Progenitor cell of endocrine pancreas (in vitro differentiated cells): ENCODE results near the gene HLA-DRB1. TPM values are rescaled to one million over a fixed set of nuclear protein-coding genes. Genes with fewer than 3 reads are reported as not detected.
"Not testable (repeated sequence)": the region's sequence is repeated elsewhere in the genome, so short reads cannot be mapped to it uniquely, and the experiment has no call there.

Experiments
- DNase-seq: peaks from one replicate; pipeline ENCODE4 v3.0.0; 2021; ENCODE audit warnings: low spot score; ENCODE audit not compliant: unreplicated experiment
- H3K27ac Mint-ChIP-seq: 2 replicates; pipeline ENCODE4 v1.8.0; 2021; ENCODE audit warnings: mild to moderate bottlenecking, moderate library complexity, mixed read lengths
- H3K27me3 Mint-ChIP-seq: 2 replicates; pipeline ENCODE4 v1.8.0; 2021; ENCODE audit warnings: mixed read lengths
- H3K36me3 Mint-ChIP-seq: 2 replicates; pipeline ENCODE4 v1.8.0; 2022; ENCODE audit warnings: mixed read lengths; ENCODE audit not compliant: insufficient read depth
- H3K4me1 Mint-ChIP-seq: 2 replicates; pipeline ENCODE4 v1.8.0; 2021; ENCODE audit warnings: low read depth, mixed read lengths
- H3K4me3 Mint-ChIP-seq: 2 replicates; pipeline ENCODE4 v1.8.0; 2021; ENCODE audit warnings: low read depth, mild to moderate bottlenecking, moderate library complexity, mixed read lengths
- H3K9me3 Mint-ChIP-seq: 2 replicates; pipeline ENCODE4 v1.8.0; 2021; ENCODE audit warnings: low read depth, mixed read lengths
- total RNA-seq: library from RNA; stranded (reverse); gene quantifications from 2 replicates; pipeline ENCODE4 v1.2.1, GENCODE V29; 2021
- TF ChIP-seq, protein P1 (sequence below): fragments of 200-600 bp; sonication (generic); IDR thresholded peaks from one replicate; pipeline ENCODE4 v1.5.0; 2021; ENCODE audit warnings: antibody characterized with exemption, mild to moderate bottlenecking; ENCODE audit not compliant: unreplicated experiment

The HLA-DRB1 gene
- total RNA-seq, 1 donor from 2014 or later, result 4.6 TPM

DNA sequence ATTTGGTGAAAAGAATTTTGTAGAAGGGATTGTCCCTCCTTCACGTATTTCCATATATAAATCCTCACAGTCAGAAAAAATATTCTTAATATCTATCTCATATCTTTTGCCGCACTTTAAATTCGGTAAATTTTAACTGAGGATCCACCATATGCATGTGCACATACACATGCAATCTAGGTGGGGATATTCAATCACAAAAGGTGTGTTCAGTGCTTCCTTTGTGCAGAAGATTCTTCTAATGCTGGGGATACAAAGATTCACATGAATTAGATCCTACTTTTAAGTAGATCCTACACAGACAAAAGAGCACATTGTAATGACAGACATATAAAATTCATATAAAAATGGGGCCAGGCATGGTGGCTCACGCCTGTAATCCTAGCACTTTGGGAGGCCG, 13.6 kb upstream of the HLA-DRB1 start:
- Mint-ChIP-seq H3K36me3 (no peaks in the 10 kb centered on the region), H3K4me1 (no peaks in the 10 kb centered on the region), H3K9me3 (peaks cover 7% of the 10 kb centered on the region), H3K27ac (no peak overlapping the region), H3K4me3 (no peak overlapping the region), H3K27me3 (peaks cover 5% of the 10 kb centered on the region)
- DNase-seq, result no peak
- TF ChIP-seq, protein P1, sequence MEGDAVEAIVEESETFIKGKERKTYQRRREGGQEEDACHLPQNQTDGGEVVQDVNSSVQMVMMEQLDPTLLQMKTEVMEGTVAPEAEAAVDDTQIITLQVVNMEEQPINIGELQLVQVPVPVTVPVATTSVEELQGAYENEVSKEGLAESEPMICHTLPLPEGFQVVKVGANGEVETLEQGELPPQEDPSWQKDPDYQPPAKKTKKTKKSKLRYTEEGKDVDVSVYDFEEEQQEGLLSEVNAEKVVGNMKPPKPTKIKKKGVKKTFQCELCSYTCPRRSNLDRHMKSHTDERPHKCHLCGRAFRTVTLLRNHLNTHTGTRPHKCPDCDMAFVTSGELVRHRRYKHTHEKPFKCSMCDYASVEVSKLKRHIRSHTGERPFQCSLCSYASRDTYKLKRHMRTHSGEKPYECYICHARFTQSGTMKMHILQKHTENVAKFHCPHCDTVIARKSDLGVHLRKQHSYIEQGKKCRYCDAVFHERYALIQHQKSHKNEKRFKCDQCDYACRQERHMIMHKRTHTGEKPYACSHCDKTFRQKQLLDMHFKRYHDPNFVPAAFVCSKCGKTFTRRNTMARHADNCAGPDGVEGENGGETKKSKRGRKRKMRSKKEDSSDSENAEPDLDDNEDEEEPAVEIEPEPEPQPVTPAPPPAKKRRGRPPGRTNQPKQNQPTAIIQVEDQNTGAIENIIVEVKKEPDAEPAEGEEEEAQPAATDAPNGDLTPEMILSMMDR, result no peak

DNA sequence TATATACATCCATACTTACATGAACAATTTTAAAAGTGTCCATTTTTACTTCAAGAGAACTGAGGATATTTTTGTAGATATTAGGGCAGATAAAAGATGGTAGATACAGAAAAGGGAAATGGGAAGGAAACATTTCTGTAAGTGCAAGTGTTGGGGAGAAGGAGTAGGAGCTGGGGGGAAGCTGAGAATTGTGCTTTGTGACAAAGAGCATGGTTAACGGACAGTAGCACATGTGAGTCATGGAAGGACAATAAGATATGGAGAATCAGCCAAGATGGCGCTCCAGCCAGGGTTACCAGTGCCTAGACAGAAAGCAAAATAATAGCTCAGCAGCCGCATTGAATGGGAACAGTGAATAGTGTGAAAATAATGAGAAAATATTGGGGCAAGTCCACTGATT, 12.7 kb upstream of the HLA-DRB1 start:
- H3K27ac Mint-ChIP-seq, result no peak overlapping the region
- H3K4me1 Mint-ChIP-seq, result no peaks in the 10 kb centered on the region
- H3K9me3 Mint-ChIP-seq, result peaks cover 7% of the 10 kb centered on the region
- TF ChIP-seq, protein P1, result no peak
- no peak for DNase-seq
- peaks cover 2% of the 10 kb centered on the region for H3K27me3 Mint-ChIP-seq
- H3K36me3 Mint-ChIP-seq, result no peaks in the 10 kb centered on the region
- no peak overlapping the region for H3K4me3 Mint-ChIP-seq

DNA sequence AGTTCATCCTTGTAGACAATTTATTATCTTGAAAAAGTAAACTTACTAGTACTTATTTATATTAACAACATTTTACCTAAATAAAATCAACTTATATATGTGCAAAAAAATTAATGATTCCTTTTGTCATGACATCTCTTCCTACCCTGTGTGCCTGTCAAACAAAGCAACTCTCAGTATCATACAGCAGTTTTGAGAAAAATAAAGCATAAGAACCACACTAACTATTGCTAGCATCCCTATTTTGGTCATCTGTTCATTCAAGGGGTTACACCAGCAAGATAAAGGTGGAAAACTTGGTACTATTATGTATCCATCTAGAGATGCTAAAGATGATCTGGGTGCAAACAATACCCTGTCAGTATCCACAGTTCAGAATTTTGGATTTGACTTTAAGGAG, 7.4 kb upstream of the HLA-DRB1 start:
- TF ChIP-seq, protein P1, result no peak
- no peaks in the 10 kb centered on the region for H3K27me3 Mint-ChIP-seq
- H3K4me3 Mint-ChIP-seq, result no peak overlapping the region
- H3K9me3 Mint-ChIP-seq, result peaks cover 10% of the 10 kb centered on the region
- H3K27ac Mint-ChIP-seq, result no peak overlapping the region
- H3K36me3 Mint-ChIP-seq, result no peaks in the 10 kb centered on the region
- H3K4me1 Mint-ChIP-seq, result no peaks in the 10 kb centered on the region
- DNase-seq, result no peak

DNA sequence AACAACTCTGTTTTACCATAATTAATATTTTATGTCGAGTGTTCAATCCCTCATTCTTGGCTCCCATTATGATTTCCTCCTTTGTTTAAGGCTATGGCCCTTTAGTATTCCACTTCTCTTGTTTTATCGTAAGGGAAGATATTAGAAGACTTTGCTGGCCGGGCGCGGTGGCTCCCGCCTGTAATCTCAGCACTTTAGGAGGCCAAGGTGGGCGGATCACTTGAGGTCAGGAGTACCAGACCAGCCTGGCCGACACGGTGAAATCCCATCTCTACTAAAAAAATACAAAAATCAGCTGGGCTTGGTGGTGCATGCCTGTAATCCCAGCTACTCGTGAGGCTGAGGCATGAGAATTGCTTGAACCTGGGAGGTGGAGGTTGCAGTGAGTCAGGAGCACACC, 1.1 kb upstream of the HLA-DRB1 start:
- H3K27me3 Mint-ChIP-seq, result peaks cover 14% of the 10 kb centered on the region
- not testable (repeated sequence) for H3K4me3 Mint-ChIP-seq, H3K27ac Mint-ChIP-seq, DNase-seq, H3K9me3 Mint-ChIP-seq, H3K36me3 Mint-ChIP-seq, H3K4me1 Mint-ChIP-seq

DNA sequence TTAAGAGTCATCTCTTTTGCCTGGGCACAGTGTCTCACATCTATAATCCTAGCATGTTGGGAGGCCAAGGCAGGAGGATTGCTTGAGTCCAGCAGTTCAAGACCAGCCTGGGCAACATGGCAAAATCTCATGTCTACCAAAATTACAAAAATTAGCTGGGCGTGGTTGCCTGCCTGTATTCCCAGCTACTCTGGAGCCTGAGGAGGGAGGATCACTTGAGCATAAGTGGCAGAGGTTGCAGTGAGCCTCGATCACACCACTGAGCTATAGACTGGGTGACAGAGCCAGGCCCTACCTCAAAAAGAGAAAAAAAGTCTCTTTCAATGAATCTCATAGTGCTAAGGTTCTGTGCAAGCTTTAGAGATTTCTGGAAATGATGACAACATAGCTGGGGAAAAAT, 1.5 kb downstream of the HLA-DRB1 start:
- Mint-ChIP-seq H3K4me3 (no peak overlapping the region), H3K4me1 (peaks cover 10% of the 10 kb centered on the region), H3K36me3 (no peaks in the 10 kb centered on the region), H3K27ac (no peak overlapping the region), H3K9me3 (no peaks in the 10 kb centered on the region), H3K27me3 (peaks cover 33% of the 10 kb centered on the region)
- no peak for DNase-seq
- TF ChIP-seq, protein P1, result no peak

DNA sequence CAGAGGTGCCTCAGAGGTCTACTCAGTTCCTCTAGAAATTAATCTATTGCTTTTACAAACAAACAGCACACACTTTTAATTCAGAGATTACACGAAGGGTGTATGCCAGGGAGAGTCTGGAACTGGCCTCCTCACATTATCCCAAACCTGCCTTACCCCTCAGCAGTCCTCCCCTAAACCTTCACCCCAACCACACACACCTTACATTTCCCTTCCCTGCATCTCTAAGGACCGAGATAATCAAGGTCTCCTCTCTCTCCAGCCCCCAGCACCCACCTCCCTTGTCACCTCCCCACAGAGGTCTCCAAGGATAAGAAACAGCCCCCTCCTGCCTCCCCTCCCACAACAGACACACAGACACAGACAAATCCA, 6.1 kb downstream of the HLA-DRB1 start:
- TF ChIP-seq, protein P1, result no peak
- peaks cover 8% of the 10 kb centered on the region for H3K4me1 Mint-ChIP-seq
- H3K9me3 Mint-ChIP-seq, result no peaks in the 10 kb centered on the region
- peak overlapping the region; percentile 87 for H3K27ac Mint-ChIP-seq
- H3K36me3 Mint-ChIP-seq, result peaks cover 3% of the 10 kb centered on the region
- peak overlapping the region; percentile 81 for H3K4me3 Mint-ChIP-seq
- H3K27me3 Mint-ChIP-seq, result peaks cover 33% of the 10 kb centered on the region
- DNase-seq, result no peak
